ENCODE measurements around the gene HNRNPK. TPM values are rescaled to one million over a fixed set of nuclear protein-coding genes. Genes with fewer than 3 reads are reported as not detected.
A peak's percentile ranks its signal among the peaks of the same experiment; 100 is the strongest.

The HNRNPK gene
- total and polyA plus RNA-seq, 2 of the 13 experiments (the other 11 are each of a cell fraction or from before 2014, with no cell fraction given): 321 to 712 TPM

DNA sequence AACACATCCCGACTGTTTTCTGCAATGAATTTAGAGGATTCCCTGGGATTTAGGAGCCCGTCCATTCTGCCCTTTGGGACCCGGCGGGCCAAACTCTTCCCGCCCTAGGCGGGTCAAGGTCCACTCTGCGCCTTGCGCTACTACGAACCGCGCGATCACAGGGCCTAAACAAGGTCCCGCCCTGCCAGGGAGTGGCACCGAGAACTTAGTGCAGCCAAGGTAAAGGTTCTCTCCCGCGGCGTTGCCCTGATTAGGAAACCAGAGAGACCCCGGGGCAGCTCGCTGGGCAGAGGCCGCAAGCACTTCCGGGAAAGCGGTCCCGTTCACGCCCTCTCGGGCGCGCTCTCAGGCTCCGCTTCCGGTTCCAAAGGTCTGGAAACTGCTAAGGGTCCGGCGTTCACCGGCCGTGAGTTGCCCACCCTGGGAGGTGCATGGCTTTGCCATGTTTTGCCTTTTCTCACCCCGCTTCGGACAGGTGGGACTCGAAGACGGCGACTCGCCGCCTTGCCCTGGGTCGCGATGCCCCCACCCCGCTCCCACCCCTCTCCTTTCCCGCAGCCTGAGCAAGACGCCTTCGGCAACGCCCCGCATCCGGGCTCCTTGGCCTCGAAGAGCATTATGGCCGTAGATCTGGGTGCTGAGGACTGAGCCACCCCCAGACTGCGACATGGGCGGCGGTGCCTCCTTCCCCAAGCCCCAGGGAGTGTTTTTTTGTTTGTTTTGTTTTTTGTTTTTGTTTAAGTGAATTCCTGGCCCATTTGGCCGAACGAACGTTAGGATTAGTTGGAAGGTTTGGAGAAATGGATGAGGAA lies 23.4 kb downstream of the HNRNPK start (continued):
- peak; percentile 55; the same call in 1 of the 2 replicates for TF ChIP-seq KDM5A (IDR thresholded peaks at IDR 0.05; ENCODE audit: borderline replicate concordance, low read length)
- 0 out of 2 replicates have a peak, but pooled peaks have one; percentile 64 for TF ChIP-seq ZNF235 (CRISPR knock-in tag; IDR thresholded peaks at IDR 0.05; ENCODE audit: borderline replicate concordance)
- no peak for TF ChIP-seq ZNF17 (CRISPR knock-in tag; IDR thresholded peaks at IDR 0.05)
- no peak for TF ChIP-seq SP140L (CRISPR knock-in tag; IDR thresholded peaks at IDR 0.05; ENCODE audit: borderline replicate concordance)
- TF ChIP-seq TCF7 (IDR thresholded peaks at IDR 0.05; ENCODE audit: low read depth): no peak
- TF ChIP-seq CHD2 (IDR thresholded peaks at IDR 0.05; ENCODE audit: low read depth, low read length): peak; percentile 18
- peak; percentile 39; the same call in 1 of the 2 replicates for TF ChIP-seq ZNF337 (CRISPR knock-in tag; IDR thresholded peaks at IDR 0.05; ENCODE audit: borderline replicate concordance, low read depth)
- TF ChIP-seq SSRP1 (CRISPR knock-in tag; IDR thresholded peaks at IDR 0.05): no peak
- peak; percentile 32 for TF ChIP-seq KAT7 (CRISPR knock-in tag; IDR thresholded peaks at IDR 0.05; ENCODE audit: borderline replicate concordance)
- TF ChIP-seq, protein P1, sequence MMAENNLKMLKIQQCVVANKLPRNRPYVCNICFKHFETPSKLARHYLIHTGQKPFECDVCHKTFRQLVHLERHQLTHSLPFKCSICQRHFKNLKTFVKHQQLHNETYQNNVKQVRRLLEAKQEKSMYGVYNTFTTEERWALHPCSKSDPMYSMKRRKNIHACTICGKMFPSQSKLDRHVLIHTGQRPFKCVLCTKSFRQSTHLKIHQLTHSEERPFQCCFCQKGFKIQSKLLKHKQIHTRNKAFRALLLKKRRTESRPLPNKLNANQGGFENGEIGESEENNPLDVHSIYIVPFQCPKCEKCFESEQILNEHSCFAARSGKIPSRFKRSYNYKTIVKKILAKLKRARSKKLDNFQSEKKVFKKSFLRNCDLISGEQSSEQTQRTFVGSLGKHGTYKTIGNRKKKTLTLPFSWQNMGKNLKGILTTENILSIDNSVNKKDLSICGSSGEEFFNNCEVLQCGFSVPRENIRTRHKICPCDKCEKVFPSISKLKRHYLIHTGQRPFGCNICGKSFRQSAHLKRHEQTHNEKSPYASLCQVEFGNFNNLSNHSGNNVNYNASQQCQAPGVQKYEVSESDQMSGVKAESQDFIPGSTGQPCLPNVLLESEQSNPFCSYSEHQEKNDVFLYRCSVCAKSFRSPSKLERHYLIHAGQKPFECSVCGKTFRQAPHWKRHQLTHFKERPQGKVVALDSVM (CRISPR knock-in tag; IDR thresholded peaks at IDR 0.05): peak; percentile 54; the same call in 1 of the 2 replicates
- peak; percentile 54 for TF ChIP-seq SKI (IDR thresholded peaks at IDR 0.05; ENCODE audit: partially characterized antibody)
- no peak for TF ChIP-seq EZH2 (conservative IDR thresholded peaks at IDR 0.05; ENCODE audit: low read depth, low read length)
- TF ChIP-seq SMYD3 (CRISPR knock-in tag; IDR thresholded peaks at IDR 0.05): no peak
- TF ChIP-seq CSRNP1 (CRISPR knock-in tag; IDR thresholded peaks at IDR 0.05): no peak; the same call in 1 of the 2 replicates
- TF ChIP-seq ZNF124 (CRISPR knock-in tag; IDR thresholded peaks at IDR 0.05): no peak; the same call in 1 of the 2 replicates
- peak; percentile 83; the same call in 1 of the 2 replicates for TF ChIP-seq ZNF746 (CRISPR knock-in tag; IDR thresholded peaks at IDR 0.05)
- no peak for TF ChIP-seq HNRNPUL1 (IDR thresholded peaks at IDR 0.05; ENCODE audit: low read depth, low read length)
- TF ChIP-seq EEA1 (CRISPR knock-in tag; IDR thresholded peaks at IDR 0.05; ENCODE audit: borderline replicate concordance): peak; percentile 21; the same call in 1 of the 2 replicates
- TF ChIP-seq ZFP90 (CRISPR knock-in tag; IDR thresholded peaks at IDR 0.05; ENCODE audit: borderline replicate concordance): no peak; the same call in 1 of the 2 replicates
- TF ChIP-seq, protein P2, sequence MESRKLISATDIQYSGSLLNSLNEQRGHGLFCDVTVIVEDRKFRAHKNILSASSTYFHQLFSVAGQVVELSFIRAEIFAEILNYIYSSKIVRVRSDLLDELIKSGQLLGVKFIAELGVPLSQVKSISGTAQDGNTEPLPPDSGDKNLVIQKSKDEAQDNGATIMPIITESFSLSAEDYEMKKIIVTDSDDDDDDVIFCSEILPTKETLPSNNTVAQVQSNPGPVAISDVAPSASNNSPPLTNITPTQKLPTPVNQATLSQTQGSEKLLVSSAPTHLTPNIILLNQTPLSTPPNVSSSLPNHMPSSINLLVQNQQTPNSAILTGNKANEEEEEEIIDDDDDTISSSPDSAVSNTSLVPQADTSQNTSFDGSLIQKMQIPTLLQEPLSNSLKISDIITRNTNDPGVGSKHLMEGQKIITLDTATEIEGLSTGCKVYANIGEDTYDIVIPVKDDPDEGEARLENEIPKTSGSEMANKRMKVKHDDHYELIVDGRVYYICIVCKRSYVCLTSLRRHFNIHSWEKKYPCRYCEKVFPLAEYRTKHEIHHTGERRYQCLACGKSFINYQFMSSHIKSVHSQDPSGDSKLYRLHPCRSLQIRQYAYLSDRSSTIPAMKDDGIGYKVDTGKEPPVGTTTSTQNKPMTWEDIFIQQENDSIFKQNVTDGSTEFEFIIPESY (CRISPR knock-in tag; IDR thresholded peaks at IDR 0.05): no peak
- TF ChIP-seq ZNF7 (CRISPR knock-in tag; IDR thresholded peaks at IDR 0.05): no peak
- peak; percentile 56; the same call in 1 of the 2 replicates for TF ChIP-seq ZNF772 (CRISPR knock-in tag; IDR thresholded peaks at IDR 0.05)
- TF ChIP-seq RFX1 (IDR thresholded peaks at IDR 0.05): no peak
- TF ChIP-seq SRY (CRISPR knock-in tag; IDR thresholded peaks at IDR 0.05): peak; percentile 83; the same call in 1 of the 2 replicates
- TF ChIP-seq MAFF (IDR thresholded peaks at IDR 0.05; ENCODE audit: low read depth, low read length): no peak
- TF ChIP-seq MATR3 (CRISPR knock-in tag; IDR thresholded peaks at IDR 0.05): no peak

All from HepG2 (cell line).